Tibial nerve (tissue), 4 donors: ENCODE results near the gene CFAP221. TPM values are rescaled to one million over a fixed set of nuclear protein-coding genes. Genes with fewer than 3 reads are reported as not detected.

Source experiments
- DNase-seq, 2 donors: peaks; one replicate each; pipeline ENCODE4 v3.0.0-alpha.2; 2019; ENCODE audit warnings: low spot score in 2 of 2
- H3K27ac ChIP-seq, 4 donors: fragments of 200-600 bp; sonication (generic) in 3 of 4; one replicate each; pipeline ENCODE4 v1.5.1; 2017 to 2019; ENCODE audit warnings: mild to moderate bottlenecking in 1 of 4
- H3K27me3 ChIP-seq, 2 donors: fragments of 200-600 bp; sonication (generic) in 1 of 2; one replicate each; pipeline versions ENCODE4 v1.5.1 to v1.6.0; 2017 to 2019
- H3K36me3 ChIP-seq, 3 donors: fragments of 200-600 bp; sonication (generic); one replicate each; pipeline ENCODE4 v1.5.1; 2018 to 2019
- H3K4me1 ChIP-seq, 4 donors: fragments of 200-600 bp; sonication (generic) in 3 of 4; one replicate each; pipeline ENCODE4 v1.5.1; 2017 to 2019
- H3K4me3 ChIP-seq, 4 donors: fragments of 200-600 bp; sonication (generic) in 3 of 4; one replicate each; pipeline ENCODE4 v1.5.1; 2017 to 2019; ENCODE audit warnings: mild to moderate bottlenecking in 1 of 4, moderate library complexity in 1 of 4
- H3K9me3 ChIP-seq, 4 donors: fragments of 200-600 bp; sonication (generic) in 3 of 4; one replicate each; pipeline ENCODE4 v1.5.1; 2017 to 2019
- CTCF ChIP-seq, 5 experiments: fragments of 200-600 bp in 3 of 5; fragments of 450-650 bp in 2 of 5; sonication (generic) in 3 of 5; IDR thresholded peaks; one replicate each; pipeline ENCODE4 v1.5.1; 2016 to 2019; ENCODE audit warnings: antibody characterized with exemption in 5 of 5, mild to moderate bottlenecking in 3 of 5, moderate library complexity in 2 of 5
- EP300 ChIP-seq, 2 donors: sonication (generic); formaldehyde crosslinking; IDR thresholded peaks; one replicate each; pipeline ENCODE4 v1.6.1; 2017; ENCODE audit warnings: antibody characterized with exemption in 2 of 2, mild to moderate bottlenecking in 1 of 2
- POLR2A ChIP-seq, 2 donors: fragments of 450-650 bp; IDR thresholded peaks; one replicate each; pipeline ENCODE4 v1.6.1; 2017; ENCODE audit warnings: antibody characterized with exemption in 2 of 2, mild to moderate bottlenecking in 2 of 2, moderate library complexity in 2 of 2
- WGBS, 2 donors: methylation state at CpG; one replicate each; pipeline ENCODE4 v1.1.5; 2018; 5-methylcytosine and 5-hydroxymethylcytosine counted together
- total RNA-seq, 4 donors: library from RNA; depleted of rRNA; stranded (reverse); fragments of >200 nt; gene quantifications; one replicate each; pipeline ENCODE4 v1.1.0, GENCODE V29; 2016

CFAP221 gene
- total RNA-seq, 4 donors from 2014 or later: 0.30 to 1.7 (median 0.42) TPM; not detected in 1

GRCh38 chr2:119512946-119513345, 31.3 kb upstream of the CFAP221 start:
- Histone ChIP-seq H3K36me3 (no peaks in the 10 kb centered on the region), H3K4me1 (no peaks in the 10 kb centered on the region), H3K27me3 (no peaks in the 10 kb centered on the region), H3K9me3 (peaks cover 0 to 6% (median 0%) of the 10 kb centered on the region in 4 donors), H3K27ac (no peak overlapping the region), H3K4me3 (no peak overlapping the region)
- no peak for DNase-seq
- WGBS, 2 donors: 85 to 92% methylated on average over 1 of the region's 1 CpG
- TF ChIP-seq CTCF (IDR thresholded peaks at IDR 0.05) (no peak), EP300 (IDR thresholded peaks at IDR 0.05) (no peak), POLR2A (IDR thresholded peaks at IDR 0.05) (no peak)

- Histone ChIP-seq H3K4me3 (no peak overlapping the region), H3K27ac (no peak overlapping the region), H3K36me3 (no peaks in the 10 kb centered on the region), H3K9me3 (peaks cover 0 to 6% (median 0%) of the 10 kb centered on the region in 4 donors), H3K27me3 (no peaks in the 10 kb centered on the region), H3K4me1 (no peaks in the 10 kb centered on the region)
- no peak for TF ChIP-seq EP300 (IDR thresholded peaks at IDR 0.05)
- no peak for TF ChIP-seq CTCF (IDR thresholded peaks at IDR 0.05)
- TF ChIP-seq POLR2A (IDR thresholded peaks at IDR 0.05): no peak
- WGBS, 2 donors: 44 to 48% methylated on average over 1 of the region's 1 CpG
- no peak for DNase-seq
Measured at GRCh38 chr2:119513832-119514231, 30.4 kb upstream of the CFAP221 start.

- Histone ChIP-seq H3K36me3 (no peaks in the 10 kb centered on the region), H3K27ac (no peak overlapping the region), H3K9me3 (peaks cover 0 to 6% (median 0%) of the 10 kb centered on the region in 4 donors), H3K4me1 (no peaks in the 10 kb centered on the region), H3K27me3 (no peaks in the 10 kb centered on the region), H3K4me3 (no peak overlapping the region)
- 82% methylated on average over 2 of the region's 2 CpGs for WGBS, 2 donors
- no peak for DNase-seq
- TF ChIP-seq POLR2A (IDR thresholded peaks at IDR 0.05) (no peak), EP300 (IDR thresholded peaks at IDR 0.05) (no peak), CTCF (IDR thresholded peaks at IDR 0.05) (no peak)
Measured at GRCh38 chr2:119516121-119516520, 28.1 kb upstream of the CFAP221 start.

GRCh38 chr2:119517433-119517832, 26.8 kb upstream of the CFAP221 start:
- no peaks in the 10 kb centered on the region for H3K36me3 ChIP-seq
- peaks cover 0 to 6% of the 10 kb centered on the region in 2 donors for H3K27me3 ChIP-seq
- H3K9me3 ChIP-seq: peaks cover 0 to 6% (median 0%) of the 10 kb centered on the region in 4 donors
- DNase-seq: peak in 1 of 2 donors; percentile 20
- TF ChIP-seq CTCF (IDR thresholded peaks at IDR 0.05): peak in 1 of 5 experiments; percentile 19
- no peak for TF ChIP-seq EP300 (IDR thresholded peaks at IDR 0.05)
- H3K4me1 ChIP-seq: no peaks in the 10 kb centered on the region
- no peak overlapping the region for H3K27ac ChIP-seq
- no peak overlapping the region for H3K4me3 ChIP-seq
- WGBS, 2 donors: 25 to 29% methylated on average over 7 of the region's 7 CpGs

- 87% methylated on average over 10 of the region's 10 CpGs for WGBS, 2 donors
- Histone ChIP-seq H3K9me3 (peaks cover 0 to 6% (median 0%) of the 10 kb centered on the region in 4 donors), H3K27ac (no peak overlapping the region), H3K4me1 (peaks cover 0 to 2% (median 0%) of the 10 kb centered on the region in 4 donors), H3K27me3 (peaks cover 0 to 17% of the 10 kb centered on the region in 2 donors), H3K36me3 (no peaks in the 10 kb centered on the region), H3K4me3 (no peak overlapping the region)
- TF ChIP-seq EP300 (IDR thresholded peaks at IDR 0.05) (no peak), POLR2A (IDR thresholded peaks at IDR 0.05) (no peak)
- no peak for DNase-seq
Measured at GRCh38 chr2:119518401-119519056, 25.7 kb upstream of the CFAP221 start.
